ENCODE results near the gene CCDC91.
"Not testable (repeated sequence)": the region's sequence is repeated elsewhere in the genome, so short reads cannot be mapped to it uniquely, and the experiment has no call there.

Gene CCDC91

GRCh38 chr12:28378736-28379135, 188.5 kb downstream of the CCDC91 start:
- Histone ChIP-seq H3K27me3 (ENCODE audit: control insufficient read depth in 1 of 2, insufficient read depth in 2 of 2, low read length in 2 of 2) (no peaks in the 10 kb centered on the region), H3K4me3 (ENCODE audit: low read depth in 1 of 2, low read length in 2 of 2) (no peak overlapping the region), H3K9me3 (ENCODE audit: low read length) (no peaks in the 10 kb centered on the region), H3K4me1 (ENCODE audit: insufficient read depth, low read length) (no peaks in the 10 kb centered on the region), H3K36me3 (ENCODE audit: insufficient read depth, low read length) (no peaks in the 10 kb centered on the region), H3K27ac (ENCODE audit: low read depth, low read length) (no peak overlapping the region), H3K9ac (ENCODE audit: low read length) (no peak overlapping the region)

DNA sequence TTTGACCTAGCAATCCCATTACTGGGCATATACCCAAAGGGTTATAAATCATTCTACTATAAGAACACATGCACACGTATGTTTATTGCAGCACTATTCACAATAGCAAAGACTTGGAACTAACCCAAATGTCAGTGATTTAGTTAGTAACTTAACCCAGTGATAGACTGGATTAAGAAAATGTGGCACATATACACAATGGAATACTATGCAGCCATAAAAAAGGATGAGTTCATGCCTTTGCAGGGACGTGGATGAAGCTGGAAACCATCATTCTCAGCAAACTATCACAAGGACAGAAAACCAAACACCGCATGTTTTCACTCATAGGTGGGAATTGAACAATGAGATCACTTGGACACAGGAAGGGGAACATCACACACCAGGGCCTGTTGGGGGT, 189.5 kb downstream of the CCDC91 start:
- H3K27ac ChIP-seq (ENCODE audit: low read depth, low read length); H3K9me3 ChIP-seq (ENCODE audit: low read length); H3K27me3 ChIP-seq (ENCODE audit: control insufficient read depth in 1 of 2, insufficient read depth in 2 of 2, low read length in 2 of 2); H3K36me3 ChIP-seq (ENCODE audit: insufficient read depth, low read length); H3K4me3 ChIP-seq (ENCODE audit: low read depth in 1 of 2, low read length in 2 of 2); H3K9ac ChIP-seq (ENCODE audit: low read length); H3K4me1 ChIP-seq (ENCODE audit: insufficient read depth, low read length): not testable (repeated sequence)

GRCh38 chr12:28383368-28383767, 193.1 kb downstream of the CCDC91 start:
- Histone ChIP-seq H3K9ac (ENCODE audit: low read length) (no peak overlapping the region), H3K9me3 (ENCODE audit: low read length) (no peaks in the 10 kb centered on the region), H3K4me3 (ENCODE audit: low read depth in 1 of 2, low read length in 2 of 2) (no peak overlapping the region), H3K4me1 (ENCODE audit: insufficient read depth, low read length) (no peaks in the 10 kb centered on the region), H3K36me3 (ENCODE audit: insufficient read depth, low read length) (no peaks in the 10 kb centered on the region), H3K27ac (ENCODE audit: low read depth, low read length) (no peak overlapping the region), H3K27me3 (ENCODE audit: control insufficient read depth in 1 of 2, insufficient read depth in 2 of 2, low read length in 2 of 2) (no peaks in the 10 kb centered on the region)

GRCh38 chr12:28388879-28389278, 198.6 kb downstream of the CCDC91 start:
- Histone ChIP-seq H3K9ac (ENCODE audit: low read length) (no peak overlapping the region), H3K27ac (ENCODE audit: low read depth, low read length) (no peak overlapping the region), H3K27me3 (ENCODE audit: control insufficient read depth in 1 of 2, insufficient read depth in 2 of 2, low read length in 2 of 2) (no peaks in the 10 kb centered on the region), H3K9me3 (ENCODE audit: low read length) (no peaks in the 10 kb centered on the region), H3K4me1 (ENCODE audit: insufficient read depth, low read length) (peaks cover 13% of the 10 kb centered on the region), H3K4me3 (ENCODE audit: low read depth in 1 of 2, low read length in 2 of 2) (no peak overlapping the region), H3K36me3 (ENCODE audit: insufficient read depth, low read length) (no peaks in the 10 kb centered on the region)

DNA sequence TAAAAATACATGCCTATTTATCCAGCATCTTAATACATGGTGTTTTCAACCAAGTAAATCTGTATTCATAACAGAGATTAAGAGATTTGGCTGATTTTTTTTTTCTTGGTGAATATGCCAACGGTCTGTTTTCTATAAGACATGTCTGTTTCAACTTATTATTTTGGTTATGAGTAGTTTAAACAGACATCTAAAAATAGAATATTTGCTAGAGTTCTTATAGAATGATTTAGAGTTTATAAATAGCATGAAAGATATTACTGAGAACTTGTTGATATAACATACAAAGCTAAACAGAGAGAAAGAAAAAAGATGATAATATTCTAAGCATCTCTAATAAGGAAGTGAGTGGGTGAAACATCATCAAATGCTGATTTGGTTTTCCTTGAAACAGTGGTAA, 199.9 kb downstream of the CCDC91 start:
- H3K27me3 ChIP-seq (ENCODE audit: control insufficient read depth in 1 of 2, insufficient read depth in 2 of 2, low read length in 2 of 2), result no peaks in the 10 kb centered on the region
- H3K27ac ChIP-seq (ENCODE audit: low read depth, low read length), result no peak overlapping the region
- H3K9me3 ChIP-seq (ENCODE audit: low read length), result no peaks in the 10 kb centered on the region
- peaks cover 13% of the 10 kb centered on the region for H3K4me1 ChIP-seq (ENCODE audit: insufficient read depth, low read length)
- no peaks in the 10 kb centered on the region for H3K36me3 ChIP-seq (ENCODE audit: insufficient read depth, low read length)
- H3K9ac ChIP-seq (ENCODE audit: low read length), result no peak overlapping the region
- no peak overlapping the region for H3K4me3 ChIP-seq (ENCODE audit: low read depth in 1 of 2, low read length in 2 of 2)

DNA sequence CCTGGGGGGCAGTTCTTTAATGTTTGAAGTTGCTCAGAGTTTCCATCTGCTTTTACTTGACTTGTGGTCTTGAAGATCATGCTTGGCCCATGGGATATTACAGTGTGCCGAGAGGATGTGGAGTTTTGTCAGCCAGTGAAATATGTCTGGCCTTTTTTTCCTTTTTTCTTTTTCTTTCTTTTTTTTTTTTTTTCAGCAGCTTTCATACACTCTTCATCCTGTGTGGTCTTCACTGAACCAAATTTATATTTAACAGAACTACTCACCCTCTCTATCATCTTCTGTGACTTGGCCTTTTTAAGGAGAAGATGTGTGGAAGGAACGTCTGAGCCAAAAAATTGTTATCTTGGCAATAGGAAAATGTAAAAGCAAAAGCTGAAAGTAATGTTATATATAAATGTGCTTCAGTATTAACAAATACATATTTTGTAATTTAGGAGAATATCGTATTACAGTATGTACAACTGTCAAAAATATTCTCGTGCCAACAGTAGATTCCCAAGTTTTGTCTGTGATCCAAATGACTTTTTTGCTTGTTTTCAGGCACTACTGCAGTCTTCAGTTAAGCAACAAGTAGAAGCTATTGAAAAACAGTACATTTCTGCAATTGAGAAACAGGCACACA, 200.6 kb downstream of the CCDC91 start:
- no peaks in the 10 kb centered on the region for H3K9me3 ChIP-seq (ENCODE audit: low read length)
- H3K36me3 ChIP-seq (ENCODE audit: insufficient read depth, low read length), result no peaks in the 10 kb centered on the region
- peak overlapping the region; percentile 43 for H3K27ac ChIP-seq (ENCODE audit: low read depth, low read length)

DNA sequence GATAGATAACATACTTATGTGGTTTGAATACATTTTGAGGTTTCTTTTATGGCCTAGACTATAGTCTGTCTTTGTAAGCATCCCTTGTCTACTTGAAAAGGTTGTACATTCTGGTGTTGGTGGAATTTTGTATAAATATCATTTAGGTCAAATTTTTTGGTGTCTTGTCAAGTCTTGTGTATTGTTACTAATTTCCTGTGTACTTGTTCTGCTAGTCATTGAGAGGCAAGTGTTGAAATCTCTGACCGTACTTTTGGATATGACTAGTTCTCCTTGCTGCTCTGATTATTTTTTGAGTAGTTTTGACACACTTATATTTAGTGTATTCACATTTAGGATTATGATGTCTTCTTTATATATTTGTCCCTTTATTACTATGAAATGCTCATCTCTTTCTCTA, 219.6 kb downstream of the CCDC91 start:
- Histone ChIP-seq H3K9me3 (ENCODE audit: low read length) (no peaks in the 10 kb centered on the region), H3K4me1 (ENCODE audit: insufficient read depth, low read length) (no peaks in the 10 kb centered on the region), H3K9ac (ENCODE audit: low read length) (no peak overlapping the region), H3K4me3 (ENCODE audit: low read depth in 1 of 2, low read length in 2 of 2) (no peak overlapping the region), H3K27me3 (ENCODE audit: control insufficient read depth in 1 of 2, insufficient read depth in 2 of 2, low read length in 2 of 2) (no peaks in the 10 kb centered on the region), H3K27ac (ENCODE audit: low read depth, low read length) (no peak overlapping the region), H3K36me3 (ENCODE audit: insufficient read depth, low read length) (no peaks in the 10 kb centered on the region)

More for the DNA sequence above, 200.6 kb downstream of the CCDC91 start:
- H3K9ac ChIP-seq (ENCODE audit: low read length), result no peak overlapping the region
- peaks cover 13% of the 10 kb centered on the region for H3K4me1 ChIP-seq (ENCODE audit: insufficient read depth, low read length)
- H3K4me3 ChIP-seq (ENCODE audit: low read depth in 1 of 2, low read length in 2 of 2), result no peak overlapping the region
- no peaks in the 10 kb centered on the region for H3K27me3 ChIP-seq (ENCODE audit: control insufficient read depth in 1 of 2, insufficient read depth in 2 of 2, low read length in 2 of 2)

DNA sequence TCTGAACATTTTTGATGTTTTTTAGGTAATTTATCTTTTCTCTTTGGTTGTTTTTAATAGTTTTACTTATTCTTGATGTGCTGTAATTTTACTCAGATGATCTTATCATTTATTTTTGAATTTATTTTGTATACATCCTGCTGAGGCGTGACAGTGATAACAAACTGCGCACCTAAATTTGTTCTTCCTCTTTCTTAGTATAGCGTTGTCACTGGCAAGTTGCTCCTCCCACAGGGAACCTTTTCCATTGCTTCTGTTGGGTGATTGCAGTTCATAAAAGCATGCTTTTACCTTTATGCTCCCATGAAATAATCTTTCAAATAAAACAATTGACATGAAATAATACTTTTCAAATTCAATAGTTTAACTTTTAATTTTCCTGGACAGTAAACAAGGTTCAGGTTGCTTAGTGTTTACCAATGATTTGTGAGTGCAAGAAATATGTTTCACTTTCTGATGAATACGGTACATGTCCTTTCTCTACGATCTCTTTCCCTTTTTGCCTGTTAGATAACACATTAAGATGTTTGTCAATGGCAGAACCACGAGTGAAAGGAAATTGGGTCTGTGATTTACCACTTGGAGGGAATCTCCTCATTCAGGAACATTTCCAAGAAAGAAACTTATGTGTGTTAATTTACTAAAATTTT, 223.3 kb downstream of the CCDC91 start:
- Histone ChIP-seq H3K27me3 (ENCODE audit: control insufficient read depth in 1 of 2, insufficient read depth in 2 of 2, low read length in 2 of 2) (no peaks in the 10 kb centered on the region), H3K9me3 (ENCODE audit: low read length) (no peaks in the 10 kb centered on the region), H3K4me3 (ENCODE audit: low read depth in 1 of 2, low read length in 2 of 2) (no peak overlapping the region), H3K36me3 (ENCODE audit: insufficient read depth, low read length) (no peaks in the 10 kb centered on the region), H3K4me1 (ENCODE audit: insufficient read depth, low read length) (no peaks in the 10 kb centered on the region), H3K27ac (ENCODE audit: low read depth, low read length) (no peak overlapping the region), H3K9ac (ENCODE audit: low read length) (no peak overlapping the region)

DNA sequence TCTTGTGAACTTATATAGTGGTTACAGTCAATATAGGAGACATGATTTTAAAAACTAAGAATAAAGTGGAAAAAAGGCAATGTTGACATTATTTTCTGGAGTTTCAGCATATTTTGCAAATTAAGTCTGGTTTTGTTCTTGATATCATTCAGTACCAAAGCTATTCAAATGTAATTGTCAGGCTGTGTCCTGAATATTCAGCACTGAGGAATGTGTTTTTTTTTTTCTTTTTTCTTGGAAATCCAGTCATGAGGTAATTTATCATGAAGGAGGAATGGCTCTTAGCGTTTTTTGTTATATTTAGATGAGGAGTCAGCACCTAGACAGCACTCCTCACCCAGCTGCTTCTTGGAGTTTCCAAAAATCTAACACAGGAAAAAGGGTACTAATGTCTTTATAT, 225.5 kb downstream of the CCDC91 start:
- Histone ChIP-seq H3K27me3 (ENCODE audit: control insufficient read depth in 1 of 2, insufficient read depth in 2 of 2, low read length in 2 of 2) (no peaks in the 10 kb centered on the region), H3K27ac (ENCODE audit: low read depth, low read length) (no peak overlapping the region), H3K4me3 (ENCODE audit: low read depth in 1 of 2, low read length in 2 of 2) (no peak overlapping the region), H3K9ac (ENCODE audit: low read length) (no peak overlapping the region), H3K36me3 (ENCODE audit: insufficient read depth, low read length) (no peaks in the 10 kb centered on the region), H3K9me3 (ENCODE audit: low read length) (no peaks in the 10 kb centered on the region), H3K4me1 (ENCODE audit: insufficient read depth, low read length) (no peaks in the 10 kb centered on the region)

DNA sequence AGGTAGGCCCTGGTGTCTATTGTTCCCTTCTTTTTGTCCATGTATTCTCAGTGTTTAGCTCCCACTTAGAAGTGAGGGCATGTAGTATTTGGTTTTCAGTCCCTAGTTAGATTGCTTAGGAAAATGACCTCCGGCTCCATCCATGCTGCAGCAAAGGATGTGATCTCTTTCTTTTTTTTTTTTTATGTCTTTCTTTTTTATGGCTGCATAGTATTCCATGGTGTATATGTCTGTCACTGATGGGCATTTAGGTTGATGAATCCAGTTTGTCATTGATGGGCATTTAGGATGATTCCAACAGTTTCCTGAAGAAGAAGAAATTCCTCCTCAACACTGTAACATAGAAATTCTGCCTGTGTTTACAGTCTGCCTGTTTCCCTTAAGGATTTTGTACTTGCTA, 231.1 kb downstream of the CCDC91 start:
- H3K27ac ChIP-seq (ENCODE audit: low read depth, low read length), result no peak overlapping the region
- no peaks in the 10 kb centered on the region for H3K27me3 ChIP-seq (ENCODE audit: control insufficient read depth in 1 of 2, insufficient read depth in 2 of 2, low read length in 2 of 2)
- no peaks in the 10 kb centered on the region for H3K36me3 ChIP-seq (ENCODE audit: insufficient read depth, low read length)
- H3K9me3 ChIP-seq (ENCODE audit: low read length), result no peaks in the 10 kb centered on the region
- no peak overlapping the region for H3K9ac ChIP-seq (ENCODE audit: low read length)
- no peaks in the 10 kb centered on the region for H3K4me1 ChIP-seq (ENCODE audit: insufficient read depth, low read length)
- H3K4me3 ChIP-seq (ENCODE audit: low read depth in 1 of 2, low read length in 2 of 2), result no peak overlapping the region

GRCh38 chr12:28424965-28425364, 234.7 kb downstream of the CCDC91 start:
- Histone ChIP-seq H3K27ac (ENCODE audit: low read depth, low read length) (no peak overlapping the region), H3K9me3 (ENCODE audit: low read length) (no peaks in the 10 kb centered on the region), H3K9ac (ENCODE audit: low read length) (no peak overlapping the region), H3K27me3 (ENCODE audit: control insufficient read depth in 1 of 2, insufficient read depth in 2 of 2, low read length in 2 of 2) (no peaks in the 10 kb centered on the region), H3K36me3 (ENCODE audit: insufficient read depth, low read length) (no peaks in the 10 kb centered on the region), H3K4me3 (ENCODE audit: low read depth in 1 of 2, low read length in 2 of 2) (no peak overlapping the region), H3K4me1 (ENCODE audit: insufficient read depth, low read length) (no peaks in the 10 kb centered on the region)

DNA sequence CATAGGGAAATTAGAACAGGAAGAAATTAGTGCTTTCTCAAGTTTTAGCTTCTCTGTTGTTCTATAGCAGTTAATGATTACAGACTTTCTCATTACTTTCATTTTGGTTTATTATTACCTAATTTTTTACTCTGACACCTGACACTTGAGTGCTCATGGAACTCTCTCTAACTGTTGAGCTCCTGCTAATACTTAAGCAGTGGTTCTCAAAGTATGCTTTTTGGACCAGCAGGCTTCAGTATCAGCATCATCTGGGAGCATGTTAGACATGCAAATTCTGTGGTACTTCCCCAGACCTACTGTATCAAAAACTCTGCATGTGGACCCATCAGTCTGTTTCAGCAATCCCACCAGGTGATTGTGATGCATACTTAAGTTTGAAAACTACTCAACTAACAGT, 235.3 kb downstream of the CCDC91 start:
- Histone ChIP-seq H3K27ac (ENCODE audit: low read depth, low read length) (no peak overlapping the region), H3K27me3 (ENCODE audit: control insufficient read depth in 1 of 2, insufficient read depth in 2 of 2, low read length in 2 of 2) (no peaks in the 10 kb centered on the region), H3K4me3 (ENCODE audit: low read depth in 1 of 2, low read length in 2 of 2) (no peak overlapping the region), H3K9ac (ENCODE audit: low read length) (no peak overlapping the region), H3K36me3 (ENCODE audit: insufficient read depth, low read length) (no peaks in the 10 kb centered on the region), H3K9me3 (ENCODE audit: low read length) (no peaks in the 10 kb centered on the region), H3K4me1 (ENCODE audit: insufficient read depth, low read length) (no peaks in the 10 kb centered on the region)

Data from muscle layer of colon (tissue), 2 donors.